H9 (cell line): Measurements from ENCODE around the gene ACER1. TPM values are rescaled to one million over a fixed set of nuclear protein-coding genes. Genes with fewer than 3 reads are reported as not detected.

Experiments used
- DNase-seq: peaks from one replicate; pipeline ENCODE4 v3.0.0-alpha.2; 2017
- H2AFZ ChIP-seq: one replicate; pipeline ENCODE4 v1.6.1; 2013; ENCODE audit warnings: mild to moderate bottlenecking, low read length, control low read depth, moderate library complexity
- H2AK5ac ChIP-seq: 2 replicates; pipeline ENCODE4 v1.6.1; 2013; ENCODE audit warnings: low read length, control low read depth, mixed read lengths; ENCODE audit not compliant: insufficient read length
- H2BK120ac ChIP-seq: one replicate; pipeline ENCODE4 v1.6.1; 2013; ENCODE audit warnings: low read depth, mild to moderate bottlenecking, low read length, control low read depth, inconsistent platforms; ENCODE audit not compliant: poor library complexity, severe bottlenecking
- H2BK12ac ChIP-seq: 2 replicates; pipeline ENCODE4 v1.6.1; 2013; ENCODE audit warnings: low read length, control low read depth, mixed read lengths, low read depth; ENCODE audit not compliant: insufficient read length
- H2BK15ac ChIP-seq: 2 replicates; pipeline ENCODE4 v1.6.1; 2013; ENCODE audit warnings: low read depth, low read length, control low read depth
- H2BK20ac ChIP-seq: one replicate; pipeline ENCODE4 v1.6.1; 2013; ENCODE audit warnings: low read depth, mild to moderate bottlenecking, low read length, control low read depth, inconsistent platforms; ENCODE audit not compliant: poor library complexity, severe bottlenecking
- H2BK5ac ChIP-seq: 2 replicates; pipeline ENCODE4 v1.6.1; 2013; ENCODE audit warnings: low read length, control low read depth, mixed read lengths; ENCODE audit not compliant: insufficient read length
- H3K14ac ChIP-seq: 2 replicates; pipeline ENCODE4 v1.6.1; 2013; ENCODE audit warnings: low read length, control low read depth; ENCODE audit not compliant: insufficient read depth
- H3K18ac ChIP-seq: 2 replicates; pipeline ENCODE4 v1.6.1; 2013; ENCODE audit warnings: low read depth, mild to moderate bottlenecking, mixed read lengths, low read length, control low read depth; ENCODE audit not compliant: insufficient read length
- H3K23ac ChIP-seq: 2 replicates; pipeline ENCODE4 v1.6.1; 2013; ENCODE audit warnings: low read length, control low read depth, mixed read lengths, low read depth; ENCODE audit not compliant: insufficient read length
- H3K23me2 ChIP-seq: 2 replicates; pipeline ENCODE4 v1.6.1; 2013; ENCODE audit warnings: low read depth, mild to moderate bottlenecking, mixed read lengths, low read length, control low read depth; ENCODE audit not compliant: insufficient read length, poor library complexity, severe bottlenecking
- H3K27ac ChIP-seq: 2 replicates; pipeline ENCODE4 v1.5.1; 2013; ENCODE audit warnings: low read length, control low read depth, mixed read lengths, low read depth; ENCODE audit not compliant: insufficient read length
- H3K27me3 ChIP-seq: 2 replicates; pipeline ENCODE4 v1.6.1; 2013; ENCODE audit warnings: low read length, control low read depth, inconsistent platforms; ENCODE audit not compliant: insufficient read depth
- H3K4ac ChIP-seq: 2 replicates; pipeline ENCODE4 v1.6.1; 2013; ENCODE audit warnings: low read depth, mild to moderate bottlenecking, control low read depth, inconsistent platforms, low read length, moderate library complexity
- H3K4me1 ChIP-seq: 2 replicates; pipeline ENCODE4 v1.6.1; 2013; ENCODE audit warnings: low read length, control low read depth, inconsistent platforms; ENCODE audit not compliant: insufficient read depth
- H3K4me2 ChIP-seq: 2 replicates; pipeline ENCODE4 v1.6.1; 2013; ENCODE audit warnings: low read length, control low read depth, mixed read lengths; ENCODE audit not compliant: insufficient read length, insufficient read depth
- H3K56ac ChIP-seq: 2 replicates; pipeline ENCODE4 v1.6.1; 2013; ENCODE audit warnings: low read depth, mild to moderate bottlenecking, mixed read lengths, low read length, control low read depth; ENCODE audit not compliant: insufficient read length
- H3K79me1 ChIP-seq: 2 replicates; pipeline ENCODE4 v1.6.1; 2013; ENCODE audit warnings: low read depth, mild to moderate bottlenecking, moderate library complexity, low read length, control low read depth, inconsistent platforms; ENCODE audit not compliant: insufficient read depth, poor library complexity, severe bottlenecking
- H3K79me2 ChIP-seq: 2 replicates; pipeline ENCODE4 v1.6.1; 2013; ENCODE audit warnings: low read length, control low read depth, inconsistent platforms; ENCODE audit not compliant: insufficient read depth
- H3K9ac ChIP-seq: 2 replicates; pipeline ENCODE4 v1.6.1; 2013; ENCODE audit warnings: low read length, control low read depth, mixed read lengths; ENCODE audit not compliant: insufficient read length; ENCODE audit errors: extremely low read depth
- H3K9me3 ChIP-seq: one replicate; pipeline ENCODE4 v1.6.1; 2013; ENCODE audit warnings: low read depth, low read length, inconsistent platforms; ENCODE audit not compliant: control insufficient read depth
- H3T11ph ChIP-seq: one replicate; pipeline ENCODE4 v1.6.1; 2013; ENCODE audit warnings: mild to moderate bottlenecking, low read length, control low read depth, inconsistent platforms
- H4K20me1 ChIP-seq: one replicate; pipeline ENCODE4 v1.6.1; 2013; ENCODE audit not compliant: control insufficient read depth, insufficient read length, insufficient read depth
- H4K5ac ChIP-seq: 2 replicates; pipeline ENCODE4 v1.6.1; 2013; ENCODE audit warnings: low read depth, mild to moderate bottlenecking, mixed read lengths, low read length, control low read depth; ENCODE audit not compliant: insufficient read length
- H4K8ac ChIP-seq: replicated peaks from 2 replicates; pipeline ENCODE4 v1.6.1; 2013; ENCODE audit warnings: low read length, control low read depth, mixed read lengths, low read depth; ENCODE audit not compliant: insufficient read length
- H4K91ac ChIP-seq: 2 replicates; pipeline ENCODE4 v1.6.1; 2013; ENCODE audit warnings: low read depth, mild to moderate bottlenecking, moderate library complexity, mixed read lengths, low read length, control low read depth; ENCODE audit not compliant: insufficient read length
- H3K27ac Mint-ChIP-seq, 3 experiments: 2 replicates in 2 of 3; 3 replicates in 1 of 3; pipeline ENCODE4 v1.8.0; 2020 to 2021; ENCODE audit warnings: mixed read lengths in 3 of 3, mild to moderate bottlenecking in 1 of 3, moderate library complexity in 1 of 3
- H3K27me3 Mint-ChIP-seq: 2 replicates; pipeline ENCODE4 v1.8.0; 2021; ENCODE audit warnings: low read depth, mild to moderate bottlenecking, moderate library complexity, mixed read lengths
- H3K36me3 Mint-ChIP-seq, 3 experiments: 2 replicates in 2 of 3; 3 replicates in 1 of 3; pipeline ENCODE4 v1.8.0; 2020 to 2021; ENCODE audit warnings: low read depth in 3 of 3, mixed read lengths in 3 of 3; ENCODE audit not compliant: insufficient read depth in 1 of 3
- H3K4me1 Mint-ChIP-seq, 2 experiments: 2 replicates each; pipeline ENCODE4 v1.8.0; 2020; ENCODE audit warnings: mixed read lengths in 2 of 2
- H3K4me3 Mint-ChIP-seq, 2 experiments: 2 replicates in 1 of 2; 3 replicates in 1 of 2; pipeline ENCODE4 v1.8.0; 2020 to 2021; ENCODE audit warnings: mild to moderate bottlenecking in 2 of 2, mixed read lengths in 2 of 2, moderate library complexity in 1 of 2
- H3K9me3 Mint-ChIP-seq, 2 experiments: 2 replicates in 1 of 2; 3 replicates in 1 of 2; pipeline ENCODE4 v1.8.0; 2020; ENCODE audit warnings: mild to moderate bottlenecking in 2 of 2, mixed read lengths in 2 of 2, moderate library complexity in 1 of 2
- CTCF ChIP-seq: fragments of 200-600 bp; sonication (generic); conservative IDR thresholded peaks from 3 replicates; pipeline ENCODE4 v1.8.0; 2021; ENCODE audit warnings: antibody characterized with exemption, mild to moderate bottlenecking
- WGBS: extraction: QIAGEN DNeasy Blood & Tissue Kit; methylation state at CpG from one replicate; pipeline ENCODE4 v1.1.7; 2013; ENCODE audit warnings: missing lambda C conversion rate, low lambda C conversion rate, mixed read lengths; ENCODE audit not compliant: insufficient read length; ENCODE audit errors: extremely low coverage; 5-methylcytosine and 5-hydroxymethylcytosine counted together
- total RNA-seq: library from RNA; stranded (reverse); gene quantifications from 2 replicates; pipeline ENCODE4 v1.2.1, GENCODE V29; 2021

Gene ACER1
- total RNA-seq, 1 experiment from 2014 or later = not detected

GRCh38 chr19:6324757-6325156 lies 8.7 kb downstream of the ACER1 start:
- no peak overlapping the region for H3K27ac ChIP-seq
- no peak overlapping the region for H3K9ac ChIP-seq
- H2AK5ac ChIP-seq = no peak overlapping the region
- no peaks in the 10 kb centered on the region for H3K9me3 ChIP-seq
- DNase-seq = no peak
- no peak overlapping the region for H4K91ac ChIP-seq
- H3K79me1 ChIP-seq = no peaks in the 10 kb centered on the region
- no peaks in the 10 kb centered on the region for H4K20me1 ChIP-seq
- H3K9me3 Mint-ChIP-seq = peaks cover 7 to 58% of the 10 kb centered on the region in 2 experiments
- H2BK5ac ChIP-seq = no peak overlapping the region
- H3K4me1 Mint-ChIP-seq = no peaks in the 10 kb centered on the region
- no peak overlapping the region for H3T11ph ChIP-seq
- no peak overlapping the region for H3K23ac ChIP-seq
- H3K4me3 Mint-ChIP-seq = no peak overlapping the region
- H3K27ac Mint-ChIP-seq = no peak overlapping the region
- H3K36me3 Mint-ChIP-seq = peaks cover 0 to 5% (median 0%) of the 10 kb centered on the region in 3 experiments; a peak in 2 of 7 replicates
- no peak overlapping the region for H2BK120ac ChIP-seq
- no peak overlapping the region for H2AFZ ChIP-seq
- no peak overlapping the region for H3K4ac ChIP-seq
- no peak overlapping the region for H3K4me2 ChIP-seq
- H3K27me3 ChIP-seq = no peaks in the 10 kb centered on the region
- no peak overlapping the region for H4K8ac ChIP-seq
- WGBS = no CpG with 5 or more reads among the region's 4 CpGs
- H3K14ac ChIP-seq = no peak overlapping the region
- H3K23me2 ChIP-seq = no peaks in the 10 kb centered on the region
- no peaks in the 10 kb centered on the region for H3K79me2 ChIP-seq
- H3K56ac ChIP-seq = no peak overlapping the region
- H4K5ac ChIP-seq = no peak overlapping the region
- no peak overlapping the region for H2BK12ac ChIP-seq
- H2BK20ac ChIP-seq = no peak overlapping the region
- H3K27me3 Mint-ChIP-seq = peaks cover 24% of the 10 kb centered on the region
- no peak overlapping the region for H2BK15ac ChIP-seq
- no peak for TF ChIP-seq CTCF
- no peaks in the 10 kb centered on the region for H3K4me1 ChIP-seq
- H3K18ac ChIP-seq = no peak overlapping the region
